ENCODE measurements around the gene LZTR1. TPM values are rescaled to one million over a fixed set of nuclear protein-coding genes. Genes with fewer than 3 reads are reported as not detected.

LZTR1 gene
- total RNA-seq, 1 experiment from 2014 or later, result 54.3 TPM

DNA sequence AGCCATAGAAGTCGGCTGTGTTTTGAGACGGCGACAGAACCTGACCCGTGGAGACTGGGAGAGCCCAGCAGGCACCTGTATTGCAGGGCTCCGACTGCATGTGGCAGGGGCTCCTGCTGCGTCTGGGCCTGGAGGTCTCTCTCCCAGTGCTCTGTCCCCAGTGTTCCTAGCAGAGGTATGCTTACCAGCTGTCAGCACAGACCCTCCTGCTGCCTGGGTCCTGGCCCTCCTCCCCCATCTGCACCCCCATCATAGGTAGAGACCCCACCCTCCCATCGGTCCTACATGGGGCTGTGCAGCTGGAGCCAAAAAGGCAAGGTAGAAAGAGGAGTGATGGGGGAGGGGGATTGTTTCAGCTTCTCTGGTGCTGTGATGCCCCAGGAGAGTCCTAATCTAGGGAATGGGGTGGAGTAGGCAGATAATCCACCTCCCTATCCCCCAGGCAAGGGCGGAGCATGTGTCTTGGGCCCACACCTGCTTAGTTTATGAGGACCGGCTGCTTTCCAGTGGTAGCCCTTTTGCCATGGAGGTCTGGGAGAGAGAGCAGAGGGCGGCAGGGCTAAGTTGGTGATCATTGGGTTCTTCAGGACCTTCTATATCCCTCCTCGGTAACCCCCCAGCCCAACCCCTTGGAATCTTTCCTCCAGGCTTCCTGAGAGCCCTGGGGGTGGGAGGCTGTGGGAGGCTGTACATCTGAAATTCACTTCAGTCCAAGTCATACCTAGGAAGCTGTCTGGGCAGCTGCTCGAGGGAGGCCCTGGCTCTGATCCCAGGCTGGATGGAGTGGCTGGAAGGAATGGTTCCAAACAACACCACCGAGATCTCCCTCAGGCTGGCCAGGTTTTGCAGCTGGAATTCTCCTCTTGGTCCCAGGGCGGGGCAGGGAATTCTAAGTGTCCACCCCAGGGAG is 44.9 kb downstream of the LZTR1 start:
- no TSS peak for BruUV-seq (replicated peaks)
- intact Hi-C loops (cut with micrococcal nuclease; ENCODE audit: unreplicated experiment), result no loop called here
- DNase-seq (ENCODE audit: low spot score), result no peak
- Histone ChIP-seq H3K27ac (ENCODE audit: low read depth, low read length, poor library complexity, severe bottlenecking) (no peak overlapping the region), H3K36me3 (ENCODE audit: insufficient read depth, low read length, poor library complexity, severe bottlenecking) (no peaks in the 10 kb centered on the region), H3K4me1 (ENCODE audit: insufficient read depth, low read length, poor library complexity, severe bottlenecking) (no peaks in the 10 kb centered on the region), H3K9me3 (ENCODE audit: low read depth, low read length, poor library complexity, severe bottlenecking) (no peaks in the 10 kb centered on the region), H3K4me3 (ENCODE audit: low read depth, low read length, poor library complexity, severe bottlenecking) (no peak overlapping the region), H3K27me3 (replicated peaks; ENCODE audit: insufficient read depth, low read depth, low read length, poor library complexity) (peaks cover 5% of the 10 kb centered on the region)
- no peak for TF ChIP-seq EZH2 (IDR thresholded peaks at IDR 0.05; ENCODE audit: borderline replicate concordance, low read depth, low read length, poor library complexity, severe bottlenecking)
- TF ChIP-seq, protein P1, sequence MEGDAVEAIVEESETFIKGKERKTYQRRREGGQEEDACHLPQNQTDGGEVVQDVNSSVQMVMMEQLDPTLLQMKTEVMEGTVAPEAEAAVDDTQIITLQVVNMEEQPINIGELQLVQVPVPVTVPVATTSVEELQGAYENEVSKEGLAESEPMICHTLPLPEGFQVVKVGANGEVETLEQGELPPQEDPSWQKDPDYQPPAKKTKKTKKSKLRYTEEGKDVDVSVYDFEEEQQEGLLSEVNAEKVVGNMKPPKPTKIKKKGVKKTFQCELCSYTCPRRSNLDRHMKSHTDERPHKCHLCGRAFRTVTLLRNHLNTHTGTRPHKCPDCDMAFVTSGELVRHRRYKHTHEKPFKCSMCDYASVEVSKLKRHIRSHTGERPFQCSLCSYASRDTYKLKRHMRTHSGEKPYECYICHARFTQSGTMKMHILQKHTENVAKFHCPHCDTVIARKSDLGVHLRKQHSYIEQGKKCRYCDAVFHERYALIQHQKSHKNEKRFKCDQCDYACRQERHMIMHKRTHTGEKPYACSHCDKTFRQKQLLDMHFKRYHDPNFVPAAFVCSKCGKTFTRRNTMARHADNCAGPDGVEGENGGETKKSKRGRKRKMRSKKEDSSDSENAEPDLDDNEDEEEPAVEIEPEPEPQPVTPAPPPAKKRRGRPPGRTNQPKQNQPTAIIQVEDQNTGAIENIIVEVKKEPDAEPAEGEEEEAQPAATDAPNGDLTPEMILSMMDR (conservative IDR thresholded peaks at IDR 0.05; ENCODE audit: low read depth, low read length), result no peak
- ChIA-PET POLR2A (ENCODE audit: low non-redundant PET) (no interaction called here), CTCF (no interaction called here)

DNA sequence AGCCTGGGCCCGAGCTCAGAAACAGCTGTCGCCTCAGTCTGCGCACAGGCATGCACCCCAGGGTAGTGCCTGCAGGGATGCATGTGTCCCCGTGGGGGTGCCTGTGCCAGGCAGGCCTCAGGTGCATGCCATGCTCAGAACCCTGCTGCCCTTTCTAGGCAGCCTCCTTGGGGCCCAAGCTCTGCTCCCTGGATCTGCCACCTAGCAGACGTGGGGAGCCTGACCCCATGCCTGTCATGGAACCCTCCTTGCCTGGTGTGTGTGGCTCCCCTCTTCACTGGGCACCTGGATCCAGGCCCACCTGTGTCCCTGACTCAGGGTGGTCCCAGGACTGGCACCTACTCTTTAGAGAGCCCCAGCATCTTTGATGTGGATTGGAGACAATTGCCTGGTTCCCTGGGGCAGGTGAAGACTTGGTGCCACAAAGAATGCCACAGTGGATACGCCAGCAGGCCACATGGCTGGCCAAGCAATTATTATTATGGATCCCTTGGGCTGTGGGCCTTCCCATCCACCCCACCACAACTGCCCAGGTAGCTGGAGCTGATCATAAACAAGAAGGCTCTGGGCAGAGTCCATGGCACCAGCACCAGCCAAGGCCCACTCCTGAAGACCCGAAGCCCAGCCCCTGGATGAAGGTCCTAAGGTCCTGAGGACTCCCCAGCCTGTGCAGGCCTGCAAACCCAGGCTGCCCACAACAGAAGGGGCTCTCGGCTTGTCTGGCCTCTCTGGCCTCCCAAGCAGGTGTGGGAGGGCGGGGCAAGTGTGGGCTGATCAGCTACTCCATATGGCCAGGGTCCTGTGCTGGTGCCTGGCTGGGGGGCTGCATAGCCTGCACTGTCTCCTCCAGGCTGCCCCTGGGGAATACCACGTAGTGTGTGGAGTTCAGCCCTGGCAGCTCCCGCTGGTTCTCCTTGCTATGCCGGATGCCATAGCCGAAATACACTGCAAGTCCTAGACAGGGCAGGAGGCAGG is 46.5 kb downstream of the LZTR1 start:
- ChIA-PET CTCF (no interaction called here), POLR2A (ENCODE audit: low non-redundant PET) (no interaction called here)

DNA sequence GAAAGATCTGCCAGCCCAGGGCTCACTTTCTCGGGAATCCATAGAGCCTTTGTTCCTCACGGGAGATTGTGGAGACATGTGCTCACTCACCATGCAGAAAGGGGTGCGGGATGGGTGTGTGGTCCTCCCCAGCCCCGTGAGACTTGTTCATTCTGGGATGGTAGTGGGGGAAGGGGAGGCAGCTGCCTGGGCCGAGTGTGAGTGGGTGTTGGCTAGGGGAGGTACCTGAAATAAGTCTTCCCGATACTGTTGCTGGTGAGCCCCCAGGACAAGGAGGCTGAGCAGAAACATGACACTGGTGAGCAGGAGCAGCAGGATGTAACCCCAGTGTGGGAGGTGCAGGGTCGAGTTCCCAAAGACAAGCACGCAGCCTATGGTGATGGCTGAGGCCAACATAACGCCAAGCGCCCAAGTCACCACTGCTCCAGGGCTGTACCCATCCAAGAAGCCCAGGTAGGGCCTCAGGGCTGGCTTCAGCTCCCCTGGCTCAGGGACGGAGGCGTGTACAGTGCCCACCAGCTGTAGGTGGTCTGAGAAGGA is 47.5 kb downstream of the LZTR1 start:
- no peaks in the 10 kb centered on the region for H3K4me1 ChIP-seq (ENCODE audit: insufficient read depth, low read length, poor library complexity, severe bottlenecking)
- no TSS peak for BruUV-seq (replicated peaks)
- intact Hi-C loops (cut with micrococcal nuclease; ENCODE audit: unreplicated experiment), result loop anchor here (5.0 kb wide), 1 partner anchor 43 kb away; no protein-coding TSS in a partner anchor
- H3K9me3 ChIP-seq (ENCODE audit: low read depth, low read length, poor library complexity, severe bottlenecking), result no peaks in the 10 kb centered on the region
- H3K27ac ChIP-seq (ENCODE audit: low read depth, low read length, poor library complexity, severe bottlenecking), result no peak overlapping the region
- DNase-seq (ENCODE audit: low spot score), result no peak
- H3K27me3 ChIP-seq (replicated peaks; ENCODE audit: insufficient read depth, low read depth, low read length, poor library complexity), result peaks cover 18% of the 10 kb centered on the region
- CTCF ChIA-PET, result no interaction called here
- no peak overlapping the region for H3K4me3 ChIP-seq (ENCODE audit: low read depth, low read length, poor library complexity, severe bottlenecking)
- POLR2A ChIA-PET (ENCODE audit: low non-redundant PET), result no interaction called here
- TF ChIP-seq, protein P1 (conservative IDR thresholded peaks at IDR 0.05; ENCODE audit: low read depth, low read length), result no peak
- no peaks in the 10 kb centered on the region for H3K36me3 ChIP-seq (ENCODE audit: insufficient read depth, low read length, poor library complexity, severe bottlenecking)

More for the DNA sequence above, 46.5 kb downstream of the LZTR1 start:
- Histone ChIP-seq H3K27me3 (replicated peaks; ENCODE audit: insufficient read depth, low read depth, low read length, poor library complexity) (peaks cover 18% of the 10 kb centered on the region), H3K36me3 (ENCODE audit: insufficient read depth, low read length, poor library complexity, severe bottlenecking) (no peaks in the 10 kb centered on the region), H3K9me3 (ENCODE audit: low read depth, low read length, poor library complexity, severe bottlenecking) (no peaks in the 10 kb centered on the region), H3K27ac (ENCODE audit: low read depth, low read length, poor library complexity, severe bottlenecking) (no peak overlapping the region), H3K4me3 (ENCODE audit: low read depth, low read length, poor library complexity, severe bottlenecking) (no peak overlapping the region), H3K4me1 (ENCODE audit: insufficient read depth, low read length, poor library complexity, severe bottlenecking) (no peaks in the 10 kb centered on the region)
- DNase-seq (ENCODE audit: low spot score), result no peak
- TF ChIP-seq, protein P1 (conservative IDR thresholded peaks at IDR 0.05; ENCODE audit: low read depth, low read length), result no peak
- no peak for TF ChIP-seq EZH2 (IDR thresholded peaks at IDR 0.05; ENCODE audit: borderline replicate concordance, low read depth, low read length, poor library complexity, severe bottlenecking)
- intact Hi-C loops (cut with micrococcal nuclease; ENCODE audit: unreplicated experiment), result no loop called here
- BruUV-seq (replicated peaks), result no TSS peak

Measured in A673 (cell line).